ENCODE data around the gene ZC3H18. TPM values are rescaled to one million over a fixed set of nuclear protein-coding genes. Genes with fewer than 3 reads are reported as not detected.

ZC3H18 gene
- total RNA-seq, 6 experiments from 2014 or later: 8.7 to 22.8 (median 16.4) TPM

GRCh38 chr16:88617268-88618031 is 47.2 kb downstream of the ZC3H18 start:
- 84% methylated on average over 10 of the region's 20 CpGs for WGBS (ENCODE audit: insufficient coverage, low coverage, low lambda C conversion rate, missing lambda C conversion rate)
- H3K4me3 ChIP-seq: no peak overlapping the region
- H3K4me1 ChIP-seq: peaks cover 0 to 42% (median 22%) of the 10 kb centered on the region in 4 donors
- ATAC-seq: peak in 1 of 4 donors; percentile 2
- H3K27me3 ChIP-seq: no peaks in the 10 kb centered on the region
- H3K36me3 ChIP-seq: peaks cover 0 to 5% (median 2%) of the 10 kb centered on the region in 4 donors
- H3K27ac ChIP-seq: peak overlapping the region in 1 of 3 donors; percentile 63
- DNase-seq: no peak
- intact Hi-C loops (cut with DNase I): no loop called here
- no peak for TF ChIP-seq CTCF (IDR thresholded peaks at IDR 0.05)
- H3K9me3 ChIP-seq: no peaks in the 10 kb centered on the region

- ATAC-seq (peak; percentile 77 to 92 (median 80)), DNase-seq (peak; percentile 84 to 89 (median 86))
- Histone ChIP-seq H3K27me3 (no peaks in the 10 kb centered on the region), H3K4me3 (no peak overlapping the region), H3K4me1 (peaks cover 0 to 42% (median 22%) of the 10 kb centered on the region in 4 donors), H3K9me3 (no peaks in the 10 kb centered on the region), H3K27ac (peak overlapping the region in 2 of 3 donors; percentile 50 to 63), H3K36me3 (peaks cover 0 to 15% (median 7%) of the 10 kb centered on the region in 4 donors)
- TF ChIP-seq POLR2A (IDR thresholded peaks at IDR 0.05) (no peak), CTCF (IDR thresholded peaks at IDR 0.05) (peak in 1 of 4 donors; percentile 10)
- intact Hi-C loops (cut with DNase I): no loop called here
- WGBS (ENCODE audit: insufficient coverage, low coverage, low lambda C conversion rate, missing lambda C conversion rate): 12% methylated on average over 8 of the region's 20 CpGs
Observed at GRCh38 chr16:88618182-88618955, 48.2 kb downstream of the ZC3H18 start.

- H3K36me3 ChIP-seq: peaks cover 0 to 21% (median 9%) of the 10 kb centered on the region in 4 donors
- ATAC-seq (peak in 1 of 4 donors; percentile 11), DNase-seq (no peak)
- peak overlapping the region in 2 of 3 donors; percentile 50 to 58 for H3K27ac ChIP-seq
- intact Hi-C loops (cut with DNase I): no loop called here
- peaks cover 0 to 42% (median 22%) of the 10 kb centered on the region in 4 donors for H3K4me1 ChIP-seq
- WGBS (ENCODE audit: insufficient coverage, low coverage, low lambda C conversion rate, missing lambda C conversion rate): 84% methylated on average over 9 of the region's 19 CpGs
- no peaks in the 10 kb centered on the region for H3K9me3 ChIP-seq
- no peak overlapping the region for H3K4me3 ChIP-seq
- H3K27me3 ChIP-seq: no peaks in the 10 kb centered on the region
- TF ChIP-seq CTCF (IDR thresholded peaks at IDR 0.05) (no peak), POLR2A (IDR thresholded peaks at IDR 0.05) (no peak)
Observed at GRCh38 chr16:88618956-88619667, 48.9 kb downstream of the ZC3H18 start.

All from right lobe of liver (tissue), 6 donors.